Measurements from ENCODE around the gene PDYN.

PDYN gene

GRCh38 chr20:1951436-1952115, 42.3 kb downstream of the PDYN start:
- no peak for DNase-seq (ENCODE audit: low spot score)

DNA sequence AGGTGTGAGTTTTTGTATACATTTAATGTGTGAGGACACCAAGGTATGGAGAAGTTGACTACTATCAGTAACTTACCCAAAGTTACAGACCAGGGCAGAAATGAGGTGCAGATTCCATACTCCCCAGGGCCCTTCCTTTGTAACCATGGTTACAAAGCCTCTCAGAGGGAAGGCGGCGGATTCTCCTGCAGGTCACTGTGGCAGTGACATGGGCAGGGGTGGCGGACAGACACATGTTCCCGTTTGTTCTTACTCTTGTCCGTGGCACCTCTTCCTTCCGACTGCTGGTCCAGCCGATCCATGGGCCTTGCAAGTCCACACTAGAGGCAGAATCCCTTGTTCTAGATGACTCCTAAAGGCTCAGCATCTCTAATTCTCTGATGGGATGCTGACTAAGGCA, 43.0 kb downstream of the PDYN start:
- no peak for DNase-seq (ENCODE audit: low spot score)

DNA sequence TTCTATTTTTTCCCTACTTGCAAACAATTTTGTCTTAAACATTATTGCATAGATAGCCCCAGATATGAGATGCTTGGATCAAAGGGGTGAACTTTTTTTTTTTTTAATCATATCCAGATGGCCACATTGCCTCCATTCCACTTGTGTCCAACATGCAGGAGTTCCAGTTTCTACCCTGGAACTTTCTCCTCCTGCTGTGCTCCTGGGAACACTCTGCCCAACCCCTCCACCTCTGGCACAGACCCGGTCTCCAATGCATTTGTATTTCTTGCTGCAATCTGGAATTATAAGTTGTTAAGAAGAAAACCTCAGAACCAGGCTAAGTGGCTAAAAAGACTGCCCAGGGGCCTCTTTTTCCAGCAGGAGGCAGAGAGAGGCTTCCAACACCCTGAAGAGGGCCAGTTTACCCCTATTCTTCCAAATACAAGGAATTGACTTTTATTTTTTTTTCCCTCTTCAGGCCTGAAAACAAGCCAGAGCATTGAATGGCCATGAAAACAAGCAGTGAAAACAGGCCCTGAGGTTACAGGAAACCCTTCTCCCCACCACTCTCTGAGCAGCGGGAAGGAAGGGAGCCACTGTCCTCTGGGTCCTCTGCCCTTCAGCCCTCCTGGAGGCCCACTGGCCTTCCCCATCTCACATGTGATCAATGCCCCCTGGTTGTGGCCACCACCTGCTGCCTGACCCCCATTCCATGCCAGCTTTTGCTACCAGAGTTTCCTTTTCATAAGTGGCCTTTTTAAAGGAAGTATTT, 44.3 kb downstream of the PDYN start:
- no peak for DNase-seq (ENCODE audit: low spot score)

- no peak for DNase-seq (ENCODE audit: low spot score)
Observed at GRCh38 chr20:1947535-1947846, 46.4 kb downstream of the PDYN start.

- peak; percentile 3 for DNase-seq (ENCODE audit: low spot score)
Observed at GRCh38 chr20:1946762-1947534, 46.9 kb downstream of the PDYN start.

DNA sequence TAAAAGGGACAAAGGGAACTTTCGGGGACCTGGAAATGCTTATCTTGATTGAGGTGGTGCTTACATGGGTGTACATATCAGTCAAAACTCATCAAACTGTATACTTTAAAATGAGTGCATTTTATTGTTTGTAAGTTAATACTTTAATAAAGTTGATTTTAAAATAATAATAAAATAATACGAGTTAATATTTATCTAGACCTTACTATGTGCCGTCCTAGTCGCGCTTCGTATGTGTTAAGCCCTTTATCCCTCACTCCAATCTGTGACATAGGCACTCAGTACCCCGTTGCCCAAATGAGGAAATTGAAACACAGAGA, 47.5 kb downstream of the PDYN start:
- DNase-seq (ENCODE audit: low spot score) = no peak

GRCh38 chr20:1945660-1946059, 48.2 kb downstream of the PDYN start:
- no peak for DNase-seq (ENCODE audit: low spot score)

DNA sequence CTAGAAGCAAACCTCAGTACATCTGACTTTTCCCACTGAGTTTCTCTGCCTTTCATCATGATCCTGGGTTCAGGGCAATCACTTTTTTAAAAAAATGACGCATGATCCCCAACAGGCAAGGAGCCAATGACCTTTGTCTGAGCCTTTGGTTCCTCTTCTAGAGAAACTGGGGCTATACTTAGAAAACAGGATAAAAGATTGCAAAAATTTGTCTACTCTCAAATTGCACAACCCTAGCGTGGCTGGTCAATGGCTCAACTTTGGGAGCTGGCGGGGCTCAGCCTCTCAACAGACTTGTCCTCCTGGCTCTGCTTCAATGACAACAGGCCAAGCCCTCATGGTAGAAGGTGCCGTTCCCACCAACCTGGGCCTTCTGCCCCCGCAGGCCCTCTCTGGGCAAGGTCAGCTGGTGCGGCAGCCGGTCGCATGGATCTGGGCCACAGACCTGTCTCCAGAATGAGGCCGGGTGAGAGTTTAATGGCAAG, 48.7 kb downstream of the PDYN start:
- peak; percentile 1 for DNase-seq (ENCODE audit: low spot score)

- no peak for DNase-seq (ENCODE audit: low spot score)
Observed at GRCh38 chr20:1944345-1945091, 49.3 kb downstream of the PDYN start.

DNA sequence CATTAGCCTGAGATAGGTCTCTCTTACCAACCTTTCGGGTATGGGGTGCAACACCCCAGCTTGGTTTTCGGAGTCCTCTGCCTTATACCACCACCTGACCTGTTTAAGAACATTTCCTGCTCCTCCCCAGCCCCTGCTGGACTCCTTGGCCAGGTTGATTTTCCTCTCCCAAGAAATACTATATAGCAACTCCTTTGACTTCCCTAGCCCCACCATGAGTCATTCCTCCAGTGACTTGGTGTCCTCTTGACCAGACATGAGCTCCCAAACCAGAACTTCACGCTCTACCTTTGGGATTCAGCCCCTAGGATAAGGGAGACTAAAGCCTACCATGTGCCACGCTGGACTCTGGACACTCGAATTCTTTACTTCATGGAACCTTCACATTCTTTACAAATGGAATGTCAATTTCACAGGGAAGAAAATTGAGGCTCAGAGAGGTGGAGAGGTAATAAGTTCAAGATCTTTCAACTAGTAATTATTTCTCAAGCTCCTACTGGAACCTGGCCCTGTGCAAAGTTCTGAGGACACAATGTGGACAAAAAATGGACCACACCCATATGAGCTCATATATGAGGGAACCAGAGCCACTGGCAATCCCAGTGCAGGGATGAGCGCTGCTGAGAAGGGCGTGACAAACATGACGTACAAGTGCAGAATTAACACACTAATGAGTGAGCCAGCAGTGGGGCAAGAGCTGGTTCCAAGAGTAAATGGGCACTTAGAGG, 50.4 kb downstream of the PDYN start:
- DNase-seq (ENCODE audit: low spot score) = no peak

DNA sequence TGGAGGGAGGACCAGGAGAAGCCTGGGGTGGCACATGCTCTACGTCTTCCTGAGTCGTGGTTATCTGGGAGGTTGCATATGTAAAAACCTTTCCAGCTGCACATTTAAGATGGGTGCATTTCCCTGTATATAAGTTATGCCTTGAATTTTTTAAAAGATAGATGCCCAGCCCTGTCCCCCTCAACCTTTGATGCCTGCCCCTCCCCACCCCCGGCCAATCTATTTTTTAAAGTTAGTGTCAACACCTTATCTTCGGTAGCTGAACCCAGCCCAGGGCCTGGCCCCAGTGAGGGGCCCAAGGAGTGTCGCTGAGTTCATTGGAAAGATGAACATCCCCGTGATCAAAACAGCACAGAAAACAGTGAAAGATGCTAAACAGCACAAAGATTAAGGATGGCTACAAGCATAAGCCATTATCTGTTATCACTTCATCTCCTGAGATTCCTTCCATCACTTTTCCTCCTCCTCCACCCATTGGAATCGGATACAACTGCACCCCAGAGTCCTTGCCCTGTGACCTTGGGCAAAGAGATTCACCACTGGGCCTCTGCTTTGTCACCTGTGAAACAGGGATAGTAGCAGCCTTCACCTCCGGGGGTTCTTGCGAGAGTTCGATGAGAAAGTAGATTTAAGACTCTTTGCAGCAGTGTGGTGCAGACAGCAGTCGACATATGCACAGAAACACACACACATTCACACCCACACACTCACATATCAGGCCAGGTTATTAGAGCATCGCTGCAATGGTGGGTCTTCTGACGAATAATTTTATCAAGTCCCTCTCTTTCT, 51.2 kb downstream of the PDYN start:
- no peak for DNase-seq (ENCODE audit: low spot score)

DNA sequence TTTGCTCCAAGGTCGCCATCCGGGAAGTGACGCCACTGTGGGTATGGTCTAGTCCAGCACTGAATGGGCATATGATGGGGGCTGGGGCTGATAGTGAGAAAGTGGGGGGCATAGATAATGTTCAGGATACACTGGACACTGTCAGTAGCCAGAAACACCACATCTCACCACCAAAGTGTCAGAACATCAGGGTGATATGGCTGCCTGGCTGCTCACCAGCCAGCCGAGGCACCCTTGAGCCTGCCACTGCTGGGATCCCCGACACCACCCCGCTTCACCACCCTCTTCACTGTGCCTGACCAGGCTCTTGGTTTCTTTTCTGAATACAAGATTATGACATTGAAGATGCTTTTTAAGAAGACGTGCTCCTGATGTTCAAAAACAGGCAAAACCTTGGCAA, 51.8 kb downstream of the PDYN start:
- DNase-seq (ENCODE audit: low spot score) = no peak

GRCh38 chr20:1941226-1941625, 52.6 kb downstream of the PDYN start:
- DNase-seq (ENCODE audit: low spot score) = no peak

DNA sequence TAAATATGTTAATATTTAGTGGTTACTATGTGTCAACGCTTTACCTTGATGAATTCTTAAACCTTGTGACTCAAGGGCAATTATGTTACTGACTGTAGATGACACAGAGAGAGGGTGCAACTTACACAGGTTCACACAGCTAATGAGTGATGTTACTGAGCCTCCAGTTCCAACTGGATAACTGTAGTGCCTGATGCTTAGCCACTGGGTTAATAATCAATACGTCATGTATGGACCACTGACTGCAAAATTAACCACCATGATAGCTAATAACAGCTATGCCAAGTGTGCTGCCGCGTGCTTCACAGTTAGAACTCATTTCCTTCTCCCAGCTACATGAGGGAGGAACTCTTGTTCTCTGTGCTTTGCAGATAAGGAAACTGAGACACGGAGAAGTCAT, 53.3 kb downstream of the PDYN start:
- no peak for DNase-seq (ENCODE audit: low spot score)

DNA sequence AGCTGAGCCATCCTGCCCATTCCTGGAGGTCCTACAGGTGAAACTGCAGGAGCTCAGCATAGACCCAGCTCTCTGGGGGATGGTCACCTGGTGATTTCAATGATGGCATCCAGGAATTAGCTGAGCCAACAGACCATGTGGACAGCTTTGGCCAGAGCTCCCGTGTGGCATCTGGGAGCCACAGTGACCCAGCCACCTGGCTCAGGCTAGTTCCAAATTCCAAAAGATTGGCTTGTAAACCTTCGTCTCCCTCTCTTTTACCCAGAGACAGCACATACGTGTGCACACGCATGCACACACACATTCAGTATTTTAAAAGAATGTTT, 54.6 kb downstream of the PDYN start:
- no peak for DNase-seq (ENCODE audit: low spot score)

GRCh38 chr20:1938464-1939269, 55.2 kb downstream of the PDYN start:
- DNase-seq (ENCODE audit: low spot score) = no peak

GRCh38 chr20:1937316-1937976, 56.4 kb downstream of the PDYN start:
- no peak for DNase-seq (ENCODE audit: low spot score)

DNA sequence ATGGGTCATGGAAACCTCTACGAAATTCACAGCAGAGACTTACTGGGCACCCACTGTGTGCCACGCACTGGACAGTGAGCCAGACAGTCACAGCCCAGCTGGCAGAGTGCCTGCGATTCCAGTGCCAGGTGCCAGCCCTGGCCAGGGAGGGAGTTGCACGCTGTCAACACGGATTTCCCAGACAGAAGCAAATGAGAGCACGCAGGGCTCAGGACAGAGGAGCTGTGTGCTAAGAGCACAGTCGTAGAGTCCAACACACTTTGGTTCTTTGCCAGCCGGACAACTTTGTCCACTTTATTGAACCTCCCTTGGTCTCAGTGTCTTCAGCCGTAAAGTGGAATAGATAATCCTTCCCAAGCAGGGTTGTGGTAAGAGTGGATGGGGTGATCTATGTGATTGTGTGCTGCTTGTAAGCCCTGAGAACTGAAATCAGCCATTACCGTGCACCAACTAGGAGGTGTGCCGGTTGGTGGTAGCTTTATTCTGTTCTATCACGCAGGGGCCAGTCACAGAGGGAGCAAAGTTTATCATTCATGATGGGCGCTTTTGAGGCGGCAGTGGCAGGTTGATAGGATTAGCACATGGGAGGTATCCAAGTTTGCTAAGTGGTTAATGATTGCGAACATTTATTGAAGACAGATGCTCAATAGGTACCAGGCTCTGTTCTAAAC, 58.0 kb downstream of the PDYN start:
- DNase-seq (ENCODE audit: low spot score) = no peak
